ENCODE data around the gene KLHL30. TPM values are rescaled to one million over a fixed set of nuclear protein-coding genes. Genes with fewer than 3 reads are reported as not detected.

The KLHL30 gene
- total and polyA plus RNA-seq, 12 donors: 0.10 to 4.3 (median 0.16) TPM; not detected in 4

- Histone ChIP-seq H3K27ac (no peak overlapping the region), H3K9me3 (replicated peaks in 1 of 3) (no peaks in the 10 kb centered on the region), H3K27me3 (no peaks in the 10 kb centered on the region), H3K4me1 (replicated peaks in 1 of 2) (peaks cover 0 to 7% of the 10 kb centered on the region in 2 donors), H3K36me3 (replicated peaks in 1 of 2) (no peaks in the 10 kb centered on the region), H3K4me3 (no peak overlapping the region)
- DNase-seq: peak in 1 of 7 donors; percentile 4
- intact Hi-C loops (cut with DNase I): no loop called here
- TF ChIP-seq CTCF (IDR thresholded peaks at IDR 0.05) (no peak), POLR2A (IDR thresholded peaks at IDR 0.05) (no peak)
- WGBS, 4 donors: 79 to 88% (median 81%) methylated on average over 7 to 13 of the region's 13 CpGs; no CpG with 5 or more reads in 1 of the 4 donors
Measured at GRCh38 chr2:238106339-238106697, 32.1 kb upstream of the KLHL30 start.

GRCh38 chr2:238106698-238107524, 31.6 kb upstream of the KLHL30 start:
- peak in 1 of 7 donors; percentile 15 for DNase-seq
- Histone ChIP-seq H3K36me3 (replicated peaks in 1 of 2) (no peaks in the 10 kb centered on the region), H3K27ac (no peak overlapping the region), H3K27me3 (no peaks in the 10 kb centered on the region), H3K4me1 (replicated peaks in 1 of 2) (peaks cover 0 to 7% of the 10 kb centered on the region in 2 donors), H3K4me3 (no peak overlapping the region), H3K9me3 (replicated peaks in 1 of 3) (no peaks in the 10 kb centered on the region)
- WGBS, 4 donors: 65 to 86% (median 80%) methylated on average over 17 to 28 of the region's 28 CpGs
- TF ChIP-seq POLR2A (IDR thresholded peaks at IDR 0.05) (no peak), CTCF (IDR thresholded peaks at IDR 0.05) (no peak)
- intact Hi-C loops (cut with DNase I): no loop called here

- TF ChIP-seq CTCF (IDR thresholded peaks at IDR 0.05) (no peak), POLR2A (IDR thresholded peaks at IDR 0.05) (no peak)
- intact Hi-C loops (cut with DNase I): no loop called here
- H3K4me1 ChIP-seq (replicated peaks in 1 of 2): peaks cover 0 to 7% of the 10 kb centered on the region in 2 donors
- WGBS, 4 donors: 84 to 91% (median 86%) methylated on average over 27 to 28 of the region's 28 CpGs
- no peak overlapping the region for H3K27ac ChIP-seq
- no peaks in the 10 kb centered on the region for H3K36me3 ChIP-seq (replicated peaks in 1 of 2)
- H3K4me3 ChIP-seq: no peak overlapping the region
- peak in 2 of 7 donors; percentile 15 to 16 for DNase-seq
- H3K27me3 ChIP-seq: no peaks in the 10 kb centered on the region
- no peaks in the 10 kb centered on the region for H3K9me3 ChIP-seq (replicated peaks in 1 of 3)
Measured at GRCh38 chr2:238107525-238108422, 30.7 kb upstream of the KLHL30 start.

Data from adrenal gland (tissue), 12 donors.